DMS53 (cell line): ENCODE results near the gene CTRL.
"Not testable (repeated sequence)": the region's sequence is repeated elsewhere in the genome, so short reads cannot be mapped to it uniquely, and the experiment has no call there.

ENCODE experiments used
- DNase-seq: peaks from one replicate; lab custom pipeline; 2025; lab: John Stamatoyannopoulos, UW

The CTRL gene

GRCh38 chr16:67931712-67932461 is at the start of gene CTRL:
Gene CTRL (minus strand): TSS chr16:67931862. CDS start chr16:67931852, 10 bp downstream.
- no peak for DNase-seq

DNA sequence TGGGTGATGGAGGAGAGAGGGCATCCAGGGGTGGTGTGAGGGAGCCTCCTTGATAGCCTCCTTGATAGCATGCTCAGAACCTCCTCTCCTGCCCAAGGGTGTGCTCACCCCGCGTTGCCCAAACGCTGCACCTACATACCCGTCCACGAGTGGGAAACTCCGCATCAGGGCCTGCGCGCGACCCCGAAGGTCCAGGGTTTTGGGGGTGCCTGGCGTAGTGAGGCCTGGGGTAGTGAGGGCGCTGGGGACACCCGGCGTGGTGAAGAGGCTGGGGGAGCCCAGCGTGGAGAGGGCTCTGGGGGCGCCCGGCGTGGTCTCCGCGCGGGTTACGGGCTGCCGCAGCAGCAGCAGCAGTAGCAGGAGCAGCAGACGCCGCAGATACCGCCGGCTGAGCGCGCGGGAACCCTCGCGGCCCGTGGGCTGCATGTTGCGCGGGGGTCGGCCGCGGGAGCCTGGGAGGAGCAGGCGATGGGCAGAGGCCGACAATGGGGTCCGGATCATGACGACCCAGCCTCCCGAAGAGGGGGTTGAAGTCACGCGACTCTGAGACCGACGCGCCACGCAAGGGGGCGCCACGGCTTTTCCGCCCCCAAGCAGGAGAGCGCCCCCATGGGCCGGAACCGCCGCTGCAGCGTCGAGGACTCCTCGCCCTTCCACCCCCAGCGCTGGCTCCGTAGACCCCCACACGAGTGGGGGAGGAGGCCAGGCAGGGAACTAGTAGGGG is 48.5 kb upstream of the CTRL start, which contains the start of gene DPEP3:
DPEP3 (minus strand) TSS at position 545 of the 724 bp plus-strand sequence; CDS start at position 426, 119 bp downstream.
- no peak for DNase-seq

DNA sequence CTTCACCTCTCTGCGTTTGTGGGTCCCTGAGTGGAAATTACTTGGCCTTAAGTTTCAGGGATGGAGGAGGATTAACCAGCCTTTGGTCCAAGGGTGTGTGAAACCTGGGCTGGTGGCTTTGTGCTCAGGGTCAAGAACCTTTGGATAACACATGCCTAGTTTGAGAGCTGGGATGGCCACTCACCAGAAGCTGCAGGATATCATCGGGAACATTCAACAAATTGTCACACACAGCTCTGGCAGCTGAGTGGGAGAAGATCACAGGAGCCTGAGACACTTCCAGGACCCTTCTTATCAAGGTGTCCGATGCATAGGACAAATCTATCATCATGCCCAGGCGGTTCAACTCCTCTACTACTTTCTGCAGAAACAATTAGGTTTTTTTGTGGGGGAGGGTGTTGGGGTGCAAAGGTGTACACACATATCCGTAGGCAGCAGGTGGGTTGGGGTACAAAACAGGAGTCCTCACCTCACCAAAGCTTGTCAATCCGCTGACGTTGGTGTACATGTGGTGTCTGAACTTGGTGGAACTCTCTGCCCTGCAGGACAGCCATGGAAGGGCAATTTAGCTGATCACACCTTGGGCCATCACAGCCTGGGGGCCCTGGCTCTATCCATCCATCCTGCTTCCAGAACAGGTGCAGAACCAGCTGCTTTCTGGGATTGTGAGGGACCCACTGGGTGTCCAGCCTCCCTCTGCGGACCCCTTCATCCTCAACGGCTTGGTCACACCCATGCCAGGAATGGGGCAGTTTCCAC is 46.0 kb upstream of the CTRL start:
- DNase-seq, result no peak

GRCh38 chr16:67977005-67977404 is 45.3 kb upstream of the CTRL start:
- DNase-seq, result no peak

DNA sequence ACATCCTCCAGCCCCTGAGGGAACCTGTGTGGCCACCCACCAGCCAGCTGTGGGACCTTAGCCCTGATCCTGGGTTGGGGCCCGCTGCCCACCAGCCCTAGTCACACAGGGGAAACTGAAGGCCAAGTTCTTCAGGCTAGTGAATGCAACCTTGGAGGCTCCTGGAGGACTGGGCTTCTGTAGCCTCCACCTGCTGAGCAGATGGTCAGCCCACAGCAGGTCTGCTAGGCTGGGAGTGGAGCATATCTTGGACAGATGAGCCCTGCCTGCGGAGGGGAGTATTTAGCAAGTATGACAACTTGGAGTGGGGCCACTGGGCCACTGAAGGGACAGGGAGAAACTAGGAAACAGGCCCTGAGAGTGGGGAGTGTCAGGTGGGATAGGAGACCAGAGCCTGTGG is 44.5 kb upstream of the CTRL start:
- DNase-seq, result no peak

DNA sequence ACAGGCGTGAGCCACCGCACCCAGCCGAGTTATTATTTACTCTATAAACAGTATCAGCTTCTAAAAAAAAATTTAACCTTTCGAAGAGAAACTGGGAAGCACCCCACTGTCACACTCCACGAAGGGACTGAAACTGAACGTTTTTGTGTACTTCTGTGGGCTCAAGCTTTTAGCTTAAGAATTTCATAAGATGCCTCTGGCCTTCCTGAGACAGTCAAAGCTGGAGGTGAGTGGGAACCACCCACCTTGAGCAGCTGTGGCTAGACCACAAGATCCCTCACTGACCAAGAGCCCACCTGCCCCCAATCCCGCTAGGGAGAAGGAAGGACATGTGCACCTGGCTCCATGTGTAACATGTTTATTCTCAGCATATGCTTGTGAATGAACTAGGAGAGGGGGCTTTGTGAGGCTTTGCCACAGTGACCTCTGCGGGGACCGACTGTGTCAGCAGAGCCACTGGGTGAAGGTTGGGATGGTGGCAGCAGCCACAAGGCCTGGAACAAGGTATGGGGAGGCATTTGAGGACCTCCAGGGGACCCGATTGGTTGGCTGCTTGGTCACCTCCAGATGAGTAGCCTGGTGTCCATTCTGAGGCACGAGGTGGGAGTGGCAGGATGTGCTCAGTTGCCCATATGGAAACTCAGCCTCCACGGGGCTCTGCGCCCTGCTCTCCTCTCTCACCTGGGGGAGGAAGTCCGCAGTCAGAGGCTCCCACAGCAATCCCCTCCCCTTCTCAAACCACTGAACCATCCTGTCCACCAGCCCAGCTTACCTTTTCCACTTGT is 43.9 kb upstream of the CTRL start:
- DNase-seq, result no peak

GRCh38 chr16:67972285-67972684 is 40.6 kb upstream of the CTRL start:
- not testable (repeated sequence) for DNase-seq

DNA sequence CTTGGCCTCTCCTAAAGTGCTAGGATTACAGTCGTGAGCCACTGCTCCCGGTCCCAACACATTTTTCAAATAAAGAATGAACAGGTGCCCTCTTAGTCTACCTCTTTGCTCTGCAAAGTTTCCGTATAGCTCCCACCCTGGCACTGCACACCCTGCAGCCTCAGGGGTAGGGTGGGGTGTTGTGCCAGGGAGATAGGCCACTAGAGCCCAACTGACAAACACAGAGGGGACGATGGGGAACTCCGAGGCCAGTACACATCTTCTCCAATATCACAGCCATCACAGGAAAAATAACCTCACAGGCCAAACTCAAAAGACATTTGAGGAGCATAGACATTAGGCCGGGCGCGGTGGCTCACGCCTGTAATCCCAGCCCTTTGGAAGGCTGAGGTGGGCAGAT is 39.4 kb upstream of the CTRL start:
- no peak for DNase-seq

GRCh38 chr16:67969254-67970039 is 37.8 kb upstream of the CTRL start:
- DNase-seq, result peak; percentile 41

- DNase-seq, result peak; percentile 77
Measured at GRCh38 chr16:67968400-67969253, 37.0 kb upstream of the CTRL start, which contains the start of gene SLC12A4. Gene SLC12A4 (minus strand): TSS chr16:67968637. CDS start chr16:67968553, 84 bp downstream.

- DNase-seq, result peak; percentile 53
Measured at GRCh38 chr16:67967958-67968399, 36.3 kb upstream of the CTRL start.

DNA sequence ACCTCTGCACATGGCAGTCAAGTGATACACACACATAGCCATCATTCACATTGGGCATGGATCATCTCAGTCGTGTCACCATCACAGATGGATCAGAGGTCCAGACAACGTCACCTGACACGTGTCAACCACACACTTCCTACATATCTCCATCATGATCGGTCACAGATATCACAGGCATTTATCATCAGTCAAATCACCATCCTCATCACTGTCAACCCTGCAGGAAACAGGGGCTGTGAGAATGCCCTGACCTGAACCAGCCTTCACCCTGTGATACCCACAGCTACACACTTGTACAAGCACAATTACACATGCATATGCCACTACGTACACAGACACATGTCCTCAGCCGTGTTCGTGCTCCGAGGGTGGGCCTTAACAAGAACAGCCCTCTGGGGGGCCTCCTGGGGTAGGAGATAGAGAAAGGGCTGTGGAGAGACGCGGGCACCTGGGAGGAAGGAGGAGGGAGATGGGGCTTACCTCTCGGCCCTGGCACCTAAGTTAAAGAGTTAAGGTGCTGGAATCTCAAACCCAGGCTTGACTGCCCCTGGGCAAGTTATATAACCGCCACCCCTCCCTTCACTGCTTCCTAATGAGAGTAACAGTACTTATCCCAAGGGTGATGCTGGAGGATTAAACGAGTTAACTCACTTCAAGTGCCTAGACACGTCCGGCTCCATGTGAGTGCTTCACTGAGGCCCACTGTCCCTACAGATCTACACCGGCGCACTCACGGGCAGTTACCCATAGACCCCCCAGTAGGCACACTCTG is 35.7 kb upstream of the CTRL start:
- DNase-seq, result no peak

- DNase-seq, result no peak
Measured at GRCh38 chr16:67966549-67967182, 35.0 kb upstream of the CTRL start.

DNA sequence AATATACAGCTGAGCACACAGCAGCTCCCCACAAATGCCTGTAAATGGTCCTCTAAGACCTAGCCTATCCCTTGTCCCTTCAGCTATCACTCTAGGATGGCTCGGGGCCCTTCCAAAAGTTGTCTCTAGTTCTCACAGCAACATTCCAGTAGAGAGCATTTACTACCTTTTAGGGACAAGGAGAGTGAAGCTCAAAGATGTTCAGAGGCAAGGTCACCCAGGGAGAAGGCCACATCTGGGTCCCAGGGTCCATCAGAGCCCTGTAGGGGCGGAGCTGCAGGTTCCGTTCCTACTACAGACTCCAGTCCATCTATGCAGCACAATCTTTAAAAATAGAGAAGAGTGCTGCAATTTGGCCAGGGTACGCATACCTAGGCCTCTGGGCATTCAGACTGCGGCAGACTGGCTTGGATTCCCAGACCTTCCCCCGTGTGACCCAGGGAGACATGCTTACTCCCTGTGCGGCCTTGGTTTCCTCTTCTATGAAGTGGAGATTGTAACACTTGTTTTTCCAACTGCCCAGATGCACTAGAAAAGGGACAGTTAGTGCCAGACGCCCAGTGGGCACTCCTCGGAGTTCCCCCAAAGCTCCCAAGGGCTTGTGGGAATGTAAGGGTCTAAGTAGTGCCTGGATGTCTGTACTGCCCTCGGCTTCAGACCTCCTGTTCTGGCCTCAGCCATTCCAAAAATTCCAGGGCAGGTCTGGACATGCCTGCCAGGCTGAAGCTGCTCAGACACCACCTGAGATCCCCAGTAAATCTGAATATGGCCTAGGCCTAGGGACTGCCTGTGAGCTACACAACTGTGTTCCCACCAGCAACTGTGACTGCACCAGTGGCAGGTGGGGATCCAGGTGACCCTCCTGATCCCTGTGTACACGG is 34.2 kb upstream of the CTRL start:
- no peak for DNase-seq

DNA sequence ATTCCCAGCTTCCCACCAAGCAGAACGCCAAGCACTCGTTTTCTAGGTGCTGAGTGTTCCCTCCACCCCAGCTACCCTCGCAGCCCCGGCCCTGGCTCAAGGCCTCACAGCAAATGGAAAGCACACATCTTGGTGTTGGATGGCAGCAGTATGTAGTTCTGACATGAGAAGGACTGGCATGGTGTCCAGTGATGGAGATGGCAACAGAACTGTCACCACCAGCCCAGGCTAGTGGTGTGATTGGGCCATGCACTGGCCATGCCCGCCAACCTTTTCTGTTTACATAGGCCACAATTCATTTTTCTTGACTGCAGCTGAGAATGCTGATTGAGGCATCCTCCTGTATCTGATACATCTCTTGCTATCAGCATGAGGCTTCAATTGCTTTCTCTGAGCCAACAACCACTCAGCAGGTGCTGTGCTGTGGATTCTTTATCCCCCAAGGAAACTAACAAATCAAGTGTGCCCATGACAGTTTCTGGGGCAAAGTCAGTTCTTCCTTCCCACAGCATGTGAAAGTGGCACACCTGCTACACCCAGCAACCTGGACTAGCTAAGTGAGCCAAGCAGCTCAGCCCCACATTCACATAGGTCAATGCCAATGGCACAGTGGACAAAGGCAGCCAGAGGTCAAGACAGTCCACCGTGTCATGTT is 32.9 kb upstream of the CTRL start:
- DNase-seq, result no peak

- DNase-seq, result peak; percentile 45
Measured at GRCh38 chr16:67963662-67964321, 32.1 kb upstream of the CTRL start.
